Endothelial cell (in vitro differentiated cells): ENCODE results near the gene INTS11. TPM values are rescaled to one million over a fixed set of nuclear protein-coding genes. Genes with fewer than 3 reads are reported as not detected.
A peak's percentile ranks its signal among the peaks of the same experiment; 100 is the strongest.

Experiments
- DNase-seq: peaks from one replicate; pipeline ENCODE4 v3.0.0; 2021; ENCODE audit warnings: low spot score
- H3K27ac Mint-ChIP-seq: one replicate; pipeline ENCODE4 v1.8.0; 2021; ENCODE audit warnings: mixed read lengths, inconsistent platforms; ENCODE audit not compliant: unreplicated experiment
- H3K27me3 Mint-ChIP-seq: one replicate; pipeline ENCODE4 v1.8.0; 2021; ENCODE audit warnings: mild to moderate bottlenecking, moderate library complexity, mixed read lengths, inconsistent platforms; ENCODE audit not compliant: unreplicated experiment
- H3K36me3 Mint-ChIP-seq: one replicate; pipeline ENCODE4 v1.8.0; 2021; ENCODE audit warnings: mild to moderate bottlenecking, low read depth, mixed read lengths, inconsistent platforms; ENCODE audit not compliant: unreplicated experiment
- H3K4me1 Mint-ChIP-seq: one replicate; pipeline ENCODE4 v1.8.0; 2021; ENCODE audit warnings: mild to moderate bottlenecking, mixed read lengths, inconsistent platforms; ENCODE audit not compliant: unreplicated experiment
- H3K4me3 Mint-ChIP-seq: one replicate; pipeline ENCODE4 v1.8.0; 2021; ENCODE audit warnings: mild to moderate bottlenecking, mixed read lengths, inconsistent platforms; ENCODE audit not compliant: unreplicated experiment
- H3K9me3 Mint-ChIP-seq: one replicate; pipeline ENCODE4 v1.8.0; 2021; ENCODE audit warnings: mixed read lengths, inconsistent platforms; ENCODE audit not compliant: unreplicated experiment
- total RNA-seq: library from RNA; stranded (reverse); fragmentation: NEBNext Ultra II Directional; extraction: Animal tissue kit (Norgen Biotek cat#: 25700); gene quantifications from one replicate; pipeline ENCODE4 v1.2.1, GENCODE V29; 2021; ENCODE audit not compliant: unreplicated experiment
- TF ChIP-seq, protein P1 (sequence below): fragments of 200-600 bp; sonication (generic); IDR thresholded peaks from one replicate; pipeline ENCODE4 v1.5.0; 2021; ENCODE audit warnings: antibody characterized with exemption; ENCODE audit not compliant: unreplicated experiment

Gene INTS11
- total RNA-seq, 1 donor from 2014 or later: 104 TPM

GRCh38 chr1:1305300-1306069, 19.0 kb downstream of the INTS11 start:
- Mint-ChIP-seq H3K27me3 (peaks cover 13% of the 10 kb centered on the region), H3K4me3 (peak overlapping the region; percentile 92), H3K36me3 (no peaks in the 10 kb centered on the region), H3K4me1 (peaks cover 15% of the 10 kb centered on the region), H3K27ac (no peak overlapping the region), H3K9me3 (no peaks in the 10 kb centered on the region)
- no peak for DNase-seq
- TF ChIP-seq, protein P1, sequence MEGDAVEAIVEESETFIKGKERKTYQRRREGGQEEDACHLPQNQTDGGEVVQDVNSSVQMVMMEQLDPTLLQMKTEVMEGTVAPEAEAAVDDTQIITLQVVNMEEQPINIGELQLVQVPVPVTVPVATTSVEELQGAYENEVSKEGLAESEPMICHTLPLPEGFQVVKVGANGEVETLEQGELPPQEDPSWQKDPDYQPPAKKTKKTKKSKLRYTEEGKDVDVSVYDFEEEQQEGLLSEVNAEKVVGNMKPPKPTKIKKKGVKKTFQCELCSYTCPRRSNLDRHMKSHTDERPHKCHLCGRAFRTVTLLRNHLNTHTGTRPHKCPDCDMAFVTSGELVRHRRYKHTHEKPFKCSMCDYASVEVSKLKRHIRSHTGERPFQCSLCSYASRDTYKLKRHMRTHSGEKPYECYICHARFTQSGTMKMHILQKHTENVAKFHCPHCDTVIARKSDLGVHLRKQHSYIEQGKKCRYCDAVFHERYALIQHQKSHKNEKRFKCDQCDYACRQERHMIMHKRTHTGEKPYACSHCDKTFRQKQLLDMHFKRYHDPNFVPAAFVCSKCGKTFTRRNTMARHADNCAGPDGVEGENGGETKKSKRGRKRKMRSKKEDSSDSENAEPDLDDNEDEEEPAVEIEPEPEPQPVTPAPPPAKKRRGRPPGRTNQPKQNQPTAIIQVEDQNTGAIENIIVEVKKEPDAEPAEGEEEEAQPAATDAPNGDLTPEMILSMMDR: no peak

DNA sequence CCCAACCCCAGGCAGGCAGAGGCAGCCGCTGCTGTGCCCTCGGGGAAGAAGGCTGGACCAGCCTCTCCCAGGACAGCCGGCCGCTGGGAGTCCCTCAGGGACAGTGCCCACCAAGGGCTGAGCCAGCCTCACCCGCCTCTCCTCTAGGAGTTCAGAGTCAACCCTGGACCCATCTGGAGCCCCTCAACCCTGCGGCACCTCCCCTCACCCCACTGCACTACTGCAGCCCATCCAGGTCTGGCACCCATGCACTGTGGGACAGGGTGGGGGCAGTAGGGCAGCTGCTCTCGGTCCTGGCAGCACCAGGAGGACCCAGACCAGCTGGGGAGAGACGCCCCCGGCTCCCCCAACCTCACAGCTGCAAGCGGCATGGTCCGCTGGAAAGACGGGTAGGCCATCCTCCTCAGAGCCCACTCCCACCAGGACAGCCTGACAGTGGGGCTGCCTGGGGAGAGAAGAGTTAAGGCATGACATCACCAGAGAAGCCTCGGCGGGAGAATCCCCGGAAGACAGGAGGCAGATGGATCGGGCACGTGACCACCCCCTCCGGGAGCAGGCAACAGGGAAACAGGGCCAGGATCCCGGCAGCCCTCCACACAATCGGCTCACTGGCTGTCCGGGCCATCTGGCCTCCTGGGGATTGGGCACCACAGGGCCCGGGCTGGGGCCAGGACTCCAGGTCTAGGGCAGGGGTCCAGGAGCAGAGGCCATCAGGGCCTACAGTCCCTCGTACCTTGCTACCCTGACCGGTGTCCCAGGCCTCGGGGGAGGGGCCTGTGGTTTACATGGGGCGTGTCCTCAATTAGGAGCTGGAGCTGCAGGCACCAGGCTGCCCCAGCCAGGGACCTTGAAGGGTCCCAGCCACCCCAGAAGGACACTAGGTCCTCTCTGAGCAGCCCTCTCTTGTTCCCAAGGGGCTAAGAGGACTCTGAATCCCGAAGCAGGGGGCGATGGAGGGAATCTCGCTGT, 19.8 kb downstream of the INTS11 start:
- Mint-ChIP-seq H3K4me3 (peak overlapping the region; percentile 73), H3K9me3 (no peaks in the 10 kb centered on the region), H3K4me1 (peaks cover 15% of the 10 kb centered on the region), H3K36me3 (no peaks in the 10 kb centered on the region), H3K27ac (peak overlapping the region; percentile 70), H3K27me3 (peaks cover 13% of the 10 kb centered on the region)
- peak; percentile 69 for DNase-seq
- TF ChIP-seq, protein P1: no peak

- H3K36me3 Mint-ChIP-seq: no peaks in the 10 kb centered on the region
- DNase-seq: no peak
- TF ChIP-seq, protein P1: no peak
- H3K27me3 Mint-ChIP-seq: peaks cover 10% of the 10 kb centered on the region
- no peak overlapping the region for H3K4me3 Mint-ChIP-seq
- H3K9me3 Mint-ChIP-seq: no peaks in the 10 kb centered on the region
- H3K27ac Mint-ChIP-seq: no peak overlapping the region
- peaks cover 15% of the 10 kb centered on the region for H3K4me1 Mint-ChIP-seq
Observed at GRCh38 chr1:1303736-1304135, 20.7 kb downstream of the INTS11 start.

DNA sequence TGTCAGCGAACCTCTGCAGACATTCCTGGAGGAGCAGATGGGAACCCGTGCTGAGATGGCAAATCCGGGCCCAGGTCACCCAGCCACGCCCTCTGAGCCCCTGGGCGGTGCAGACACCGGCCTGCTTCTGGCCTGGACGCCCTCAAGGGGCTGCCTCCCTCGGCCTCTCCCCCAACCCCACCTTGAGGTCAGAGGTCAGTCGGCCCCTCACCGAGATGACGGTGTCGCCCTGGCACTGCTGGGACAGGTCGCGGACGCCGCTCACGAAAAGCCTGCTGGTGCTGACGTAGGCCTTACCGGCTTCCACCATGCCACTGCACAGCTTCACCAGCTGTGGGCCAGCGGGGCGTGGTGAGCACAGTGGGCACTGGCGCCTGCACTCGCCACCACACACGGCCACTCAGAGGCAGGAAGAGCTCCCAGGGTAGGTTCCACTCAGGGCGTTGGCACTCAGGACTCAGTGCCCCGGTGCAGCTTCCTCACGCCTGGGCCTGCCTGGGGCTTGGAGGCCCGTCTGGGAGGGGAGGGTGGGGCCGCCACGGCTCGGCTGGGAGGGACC, 21.4 kb downstream of the INTS11 start:
- H3K4me1 Mint-ChIP-seq: peaks cover 15% of the 10 kb centered on the region
- no peak overlapping the region for H3K27ac Mint-ChIP-seq
- H3K9me3 Mint-ChIP-seq: no peaks in the 10 kb centered on the region
- TF ChIP-seq, protein P1: no peak
- DNase-seq: no peak
- H3K36me3 Mint-ChIP-seq: no peaks in the 10 kb centered on the region
- H3K27me3 Mint-ChIP-seq: peaks cover 10% of the 10 kb centered on the region
- H3K4me3 Mint-ChIP-seq: no peak overlapping the region
